Astrocyte of the cerebellum (primary cell): ENCODE data around the gene TBX6.

Experiments
- DNase-seq: peaks from one replicate; pipeline ENCODE4 v3.0.0-alpha.2; 2011; ENCODE audit warnings: low read depth
- H3K4me3 ChIP-seq: 2 replicates; pipeline ENCODE4 v1.5.1; 2011; ENCODE audit warnings: mild to moderate bottlenecking, low read depth, low read length, moderate library complexity
- CTCF ChIP-seq: IDR thresholded peaks from 2 replicates; pipeline ENCODE4 v1.5.1; 2012; ENCODE audit warnings: low read length, low read depth, moderate library complexity, mild to moderate bottlenecking; ENCODE audit errors: missing control alignments
- in situ Hi-C: cut with HindIII; loops from 2 replicates; pipeline ENCODE4 v1.10.0; 2017; ENCODE audit warnings: low sequenced_read_pairs

TBX6 gene

GRCh38 chr16:30076276-30076791 is 15.4 kb downstream of the TBX6 start:
- TF ChIP-seq CTCF: no peak
- in situ Hi-C loops: loop anchor here (5.0 to 10.0 kb wide), 2 partner anchors 41 to 318 kb away; partner anchors contain the start of gene ZNF48
- peak overlapping the region; percentile 97 for H3K4me3 ChIP-seq
- no peak for DNase-seq

GRCh38 chr16:30075503-30076275 is 16.0 kb downstream of the TBX6 start, which contains the start of gene PPP4C:
PPP4C (plus strand) TSS chr16:30075994; CDS start chr16:30076378, 384 bp downstream.
- peak within 1 kb of the TSS; percentile 97 for H3K4me3 ChIP-seq
- TF ChIP-seq CTCF: no peak
- in situ Hi-C loops: loop anchor here (5.0 to 10.0 kb wide), 2 partner anchors 42 to 319 kb away; partner anchors contain the start of gene ZNF48
- DNase-seq: peak; percentile 62

GRCh38 chr16:30070490-30070889 is 21.2 kb downstream of the TBX6 start:
- no peak overlapping the region for H3K4me3 ChIP-seq
- in situ Hi-C loops: loop anchor here (10.0 kb wide), 1 partner anchor 324 kb away; the partner anchor contains the start of gene ZNF48
- no peak for TF ChIP-seq CTCF
- no peak for DNase-seq

GRCh38 chr16:30069611-30070462 is 21.9 kb downstream of the TBX6 start:
- in situ Hi-C loops: loop anchor here (10.0 kb wide), 1 partner anchor 325 kb away; the partner anchor contains the start of gene ZNF48
- no peak for DNase-seq
- no peak for TF ChIP-seq CTCF
- no peak overlapping the region for H3K4me3 ChIP-seq

- no peak for DNase-seq
- peak; percentile 63 for TF ChIP-seq CTCF
- in situ Hi-C loops: no loop called here
- no peak overlapping the region for H3K4me3 ChIP-seq
Observed at GRCh38 chr16:30068750-30069610, 22.7 kb downstream of the TBX6 start.

GRCh38 chr16:30068333-30068732 is 23.4 kb downstream of the TBX6 start:
- DNase-seq: no peak
- no peak for TF ChIP-seq CTCF
- H3K4me3 ChIP-seq: no peak overlapping the region
- in situ Hi-C loops: no loop called here
